ENCODE measurements around the gene TEX19.
"Not testable (repeated sequence)": the region's sequence is repeated elsewhere in the genome, so short reads cannot be mapped to it uniquely, and the experiment has no call there.

TEX19 gene

DNA sequence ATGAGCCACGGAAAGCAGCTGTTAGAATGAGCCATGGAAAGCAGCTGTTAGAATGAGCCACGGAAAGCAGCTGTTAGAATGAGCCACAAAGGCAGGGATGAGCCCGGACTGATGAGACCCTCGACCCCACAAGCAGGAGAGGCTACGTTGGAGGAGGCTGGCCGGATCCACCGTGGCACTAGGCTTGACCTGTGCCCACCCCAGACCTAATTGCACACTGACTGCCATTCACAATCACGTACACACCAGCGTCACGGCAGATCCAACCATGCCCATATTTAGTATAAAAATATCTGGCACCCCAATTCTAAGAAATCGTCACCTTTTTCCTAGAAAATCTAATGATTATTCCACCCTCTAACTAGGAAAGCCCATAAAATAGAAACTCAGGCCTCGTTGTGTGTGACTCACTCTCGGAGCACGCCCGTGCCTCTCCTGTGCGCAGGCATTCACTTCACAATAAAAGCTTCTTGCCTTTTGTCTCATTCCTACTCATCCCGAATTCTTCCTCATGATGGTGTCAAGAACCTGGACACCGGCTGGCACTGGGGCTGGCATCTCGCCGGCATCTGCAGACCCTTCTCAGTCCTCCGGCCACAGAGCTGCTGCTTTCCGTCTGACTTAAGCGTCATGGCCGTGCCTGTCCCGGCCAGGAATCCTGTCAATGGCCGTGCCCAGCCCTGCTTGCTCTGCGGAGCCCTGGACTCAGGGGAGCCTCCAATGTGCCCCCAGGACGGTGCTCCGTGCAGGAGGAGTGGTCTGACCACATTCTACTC lies 20.0 kb upstream of the TEX19 start:
- peak; percentile 60 for DNase-seq (ENCODE audit: low read depth)

DNA sequence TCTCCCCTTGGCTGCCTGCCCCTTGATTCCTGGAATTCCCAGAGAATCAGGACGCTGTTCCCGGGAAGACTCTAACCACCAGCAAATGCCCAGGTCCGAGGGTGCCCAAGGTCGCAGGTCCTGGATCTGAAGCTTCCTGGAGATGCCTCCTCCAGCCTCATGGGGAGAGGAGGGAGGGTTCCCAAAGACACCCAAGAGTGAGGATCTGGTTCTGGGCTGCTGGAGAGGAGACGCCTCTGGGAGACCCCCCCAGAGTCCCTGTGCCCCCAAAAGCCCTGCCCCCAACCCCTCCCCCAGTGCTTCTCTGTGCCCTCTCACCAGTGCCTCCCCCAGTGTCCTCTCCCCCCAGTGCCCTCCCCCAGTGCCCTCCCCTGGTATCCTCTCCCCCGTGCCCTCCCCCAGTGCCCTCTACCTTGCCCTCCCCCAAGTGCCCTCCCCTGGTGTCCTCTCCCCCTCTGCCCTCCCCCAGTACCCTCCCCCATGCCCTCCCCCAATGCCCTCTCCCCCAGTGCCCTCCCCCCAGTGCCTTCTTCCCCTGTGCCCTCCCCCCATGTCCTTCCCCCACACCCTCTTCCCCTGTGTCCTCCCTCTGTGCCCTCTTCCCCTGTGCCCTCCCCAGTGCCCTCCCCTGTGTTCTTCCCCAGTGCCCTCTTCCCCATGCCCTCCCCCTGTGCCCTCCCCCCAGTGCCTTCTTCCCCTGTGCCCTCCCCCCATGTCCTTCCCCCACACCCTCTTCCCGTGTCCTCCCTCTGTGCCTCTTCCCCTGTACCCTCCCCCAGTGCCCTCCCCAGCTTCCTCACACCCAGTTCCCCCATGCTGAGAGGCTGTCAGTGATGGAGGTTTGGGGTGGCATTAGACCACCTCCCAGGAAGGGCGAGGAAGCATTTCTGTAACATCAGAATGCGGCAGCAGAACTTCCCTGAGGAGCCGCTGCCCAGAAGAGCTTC lies 19.1 kb upstream of the TEX19 start:
- DNase-seq (ENCODE audit: low read depth) = no peak

GRCh38 chr17:82342361-82343079 lies 16.5 kb upstream of the TEX19 start:
- no peak for DNase-seq (ENCODE audit: low read depth)

DNA sequence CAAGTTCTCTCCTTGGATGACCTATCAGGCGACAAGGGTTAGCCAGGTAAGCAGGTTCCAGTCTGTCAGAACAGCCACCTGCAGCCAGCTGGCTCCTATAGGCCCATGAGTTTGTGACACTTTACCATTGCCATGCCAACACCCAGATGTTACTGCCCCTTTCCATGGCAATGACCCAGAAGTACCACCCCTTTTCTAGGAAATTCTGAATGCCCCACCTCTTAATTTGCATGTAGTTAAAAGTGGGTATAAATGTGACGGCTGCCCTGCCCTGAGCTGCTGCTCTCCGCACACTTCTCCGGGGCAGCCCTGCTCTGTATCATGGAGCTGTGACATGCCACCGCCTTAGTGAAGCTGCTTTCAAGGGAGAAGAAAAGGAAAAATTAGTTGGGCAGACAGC lies 15.5 kb upstream of the TEX19 start:
- no peak for DNase-seq (ENCODE audit: low read depth)

- no peak for DNase-seq (ENCODE audit: low read depth)
Measured at GRCh38 chr17:82344175-82344907, 14.7 kb upstream of the TEX19 start.

GRCh38 chr17:82345151-82345976 lies 13.7 kb upstream of the TEX19 start:
- no peak for DNase-seq (ENCODE audit: low read depth)

DNA sequence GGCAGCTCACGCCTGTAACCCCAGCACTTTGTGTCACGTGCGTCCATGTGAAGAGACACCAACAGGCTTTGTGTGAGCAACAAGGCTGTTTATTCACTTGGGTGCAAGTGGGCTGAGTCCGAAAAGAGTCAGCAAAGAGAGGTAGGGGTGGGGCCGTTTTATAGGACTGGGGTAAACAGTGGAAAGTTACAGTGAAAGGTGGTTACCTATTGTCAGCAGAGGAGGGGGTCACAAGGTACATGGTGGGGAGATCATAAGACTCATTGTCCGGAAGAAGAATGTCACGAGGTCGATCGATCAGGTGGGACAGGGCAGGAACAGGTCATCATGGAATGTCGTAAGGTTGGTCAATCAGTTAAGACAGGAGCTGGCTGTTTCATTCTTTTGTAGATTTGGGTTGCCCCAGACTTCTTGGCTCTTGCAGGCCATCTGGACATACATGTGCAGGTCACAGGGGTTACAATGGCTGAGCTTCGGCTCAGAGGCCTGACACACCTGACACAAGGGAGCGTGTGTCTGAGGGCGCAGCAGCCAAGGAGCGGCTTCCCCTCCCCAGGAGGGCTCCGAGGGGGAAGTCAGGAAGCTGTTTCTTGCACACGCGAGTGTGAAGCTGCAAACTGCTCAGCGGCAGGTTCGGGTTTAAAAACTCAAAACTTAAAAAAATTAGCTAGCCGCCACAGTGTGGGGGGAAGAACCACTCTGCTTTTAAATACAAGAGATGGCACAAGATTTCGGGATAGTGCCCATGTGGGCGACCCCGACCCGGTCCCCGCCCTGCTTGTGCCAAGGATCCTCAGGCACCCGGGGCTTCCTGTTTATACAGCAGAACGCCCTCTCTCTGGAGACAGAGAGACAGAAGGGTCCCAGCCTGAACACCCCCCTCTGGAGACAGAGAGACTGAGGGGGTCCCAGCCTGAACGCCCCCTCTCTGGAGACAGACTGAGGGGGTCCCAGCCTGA lies 12.4 kb upstream of the TEX19 start:
- no peak for DNase-seq (ENCODE audit: low read depth)

DNA sequence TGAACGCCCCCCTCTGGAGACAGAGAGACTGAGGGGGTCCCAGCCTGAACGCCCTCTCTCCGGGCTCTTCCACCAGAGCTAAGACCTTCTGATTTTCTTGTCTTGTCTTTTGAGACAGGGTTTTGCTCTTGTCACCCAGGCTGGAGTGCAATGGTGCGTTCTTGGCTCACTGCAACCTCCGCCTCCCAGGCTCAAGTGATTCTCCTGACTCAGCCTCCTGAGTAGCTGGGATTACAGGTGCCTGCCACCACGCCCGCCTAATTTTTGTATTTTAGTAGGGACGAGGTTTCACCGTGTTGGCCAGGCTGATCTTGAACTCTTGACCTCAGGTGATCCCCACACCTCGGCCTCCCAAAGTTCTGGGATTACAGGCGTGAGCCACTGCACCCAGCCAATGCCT lies 11.1 kb upstream of the TEX19 start:
- not testable (repeated sequence) for DNase-seq (ENCODE audit: low read depth)

DNA sequence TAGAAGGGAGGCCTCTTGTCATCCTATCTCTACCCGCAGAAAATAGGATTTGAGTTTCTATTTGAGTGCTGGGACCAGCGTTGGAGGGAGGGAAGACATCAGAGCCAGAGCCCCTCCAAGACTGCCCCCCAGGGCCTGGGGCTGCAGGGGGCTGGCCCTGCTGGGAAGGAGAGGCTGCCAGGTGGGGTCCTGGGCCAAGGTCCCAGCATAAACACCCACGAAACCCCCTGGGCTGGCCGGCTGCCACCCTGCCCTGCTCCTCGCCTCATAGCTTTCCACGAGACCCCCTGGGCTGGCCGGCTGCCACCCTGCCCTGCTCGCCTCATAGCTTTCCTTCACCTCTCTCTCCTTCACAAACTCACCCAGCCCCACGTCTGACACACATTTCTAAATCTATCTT lies 10.6 kb upstream of the TEX19 start:
- no peak for DNase-seq (ENCODE audit: low read depth)

DNA sequence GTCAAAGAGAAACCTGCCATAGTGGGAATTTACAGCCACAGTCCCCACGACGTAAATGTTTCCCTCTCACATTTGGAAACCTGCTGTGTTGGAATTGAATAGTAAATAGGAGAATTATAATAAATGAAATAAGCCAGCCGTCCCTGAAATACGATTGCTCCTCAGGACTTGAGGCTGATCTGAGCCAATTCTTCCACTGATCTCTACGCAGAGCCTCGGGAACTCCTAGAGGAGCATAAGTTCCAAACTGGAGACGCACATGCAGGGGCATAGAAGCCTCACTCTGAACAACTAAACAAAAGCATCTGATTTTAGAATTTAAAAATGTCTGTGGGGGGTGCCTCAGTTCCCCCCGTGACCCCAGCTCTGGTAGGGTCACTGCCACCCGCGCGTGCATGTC lies 10.2 kb upstream of the TEX19 start:
- no peak for DNase-seq (ENCODE audit: low read depth)

- peak; percentile 25 for DNase-seq (ENCODE audit: low read depth)
Measured at GRCh38 chr17:82349287-82349701, 9.8 kb upstream of the TEX19 start.

DNA sequence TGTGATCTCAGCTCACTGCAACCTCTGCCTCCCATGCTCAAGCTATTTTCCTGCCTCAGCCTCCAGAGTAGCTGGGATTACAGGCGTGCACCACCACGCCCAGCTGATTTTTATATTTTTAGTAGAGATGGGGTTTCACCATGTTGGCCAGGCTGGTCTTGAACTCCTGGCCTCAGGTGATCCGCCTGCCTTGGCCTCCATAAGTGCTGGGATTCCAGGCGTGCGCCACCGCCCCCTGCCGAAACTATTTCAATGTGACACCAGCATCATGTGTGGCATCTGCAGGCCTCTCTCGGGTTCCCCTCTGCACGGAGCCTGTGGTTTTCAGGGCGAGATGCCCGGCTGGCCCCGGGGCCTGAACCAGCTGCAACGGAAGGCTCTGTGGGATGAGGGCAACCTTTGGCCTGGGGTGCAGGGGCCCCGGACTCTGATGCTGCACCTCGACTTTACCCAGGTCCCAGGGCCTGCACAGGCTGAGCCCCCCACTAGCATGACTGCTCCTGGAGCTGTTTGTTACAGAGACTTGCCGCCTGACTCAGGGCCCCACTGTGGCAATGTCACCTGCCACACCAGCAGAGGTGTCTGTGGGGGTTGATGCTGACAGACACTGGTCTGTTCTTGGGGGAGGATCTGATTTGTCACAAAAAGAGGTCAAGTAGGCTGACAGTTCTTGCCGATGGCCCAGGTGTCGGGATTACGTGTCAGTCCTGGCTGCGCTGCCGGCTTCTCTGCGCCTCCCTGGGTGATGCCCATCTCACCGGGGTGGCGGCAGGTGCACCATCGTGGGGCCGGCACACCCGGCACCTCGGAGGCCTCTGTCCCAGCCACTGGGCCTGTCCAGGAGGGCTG lies 8.6 kb upstream of the TEX19 start:
- DNase-seq (ENCODE audit: low read depth) = no peak

- DNase-seq (ENCODE audit: low read depth) = no peak
Measured at GRCh38 chr17:82351254-82351712, 7.8 kb upstream of the TEX19 start.

DNA sequence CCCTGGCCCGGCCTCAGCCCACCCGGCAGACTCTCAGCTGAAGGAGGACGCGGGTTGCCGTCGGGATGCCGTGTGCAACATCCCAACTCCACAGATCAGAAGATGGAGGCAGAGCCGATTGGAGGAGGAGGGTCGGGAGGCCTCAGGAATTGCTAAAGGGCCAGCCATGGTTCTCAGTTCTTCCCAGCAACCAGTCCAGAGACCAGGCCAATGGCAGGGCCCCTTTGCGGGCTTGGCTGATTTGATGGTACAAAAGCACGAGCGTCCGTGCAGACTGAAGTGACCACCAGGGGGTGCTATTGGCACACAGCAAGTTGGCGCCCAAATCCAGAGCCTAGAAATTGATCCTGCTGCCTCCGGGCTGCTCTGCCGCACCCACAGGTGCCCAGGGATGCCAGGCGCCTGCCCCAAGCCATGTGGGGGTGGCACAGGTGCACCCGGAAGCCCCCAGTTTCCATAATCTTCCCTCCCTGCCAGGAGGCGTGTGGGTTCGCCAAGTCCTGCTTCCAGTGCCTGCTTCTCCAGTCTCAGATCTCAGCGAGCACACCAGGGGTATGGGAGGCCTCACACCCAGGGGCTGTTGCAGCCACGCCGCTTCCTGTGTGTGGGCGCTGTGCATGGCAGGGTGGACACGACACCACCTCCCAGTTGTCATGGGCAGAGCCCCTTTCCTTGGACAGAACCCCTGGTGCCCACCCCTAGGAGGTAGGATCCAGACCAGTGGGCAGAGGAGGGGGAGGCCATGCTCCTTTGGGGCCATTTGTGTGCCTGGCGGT lies 7.1 kb upstream of the TEX19 start:
- DNase-seq (ENCODE audit: low read depth) = peak; percentile 53

DNA sequence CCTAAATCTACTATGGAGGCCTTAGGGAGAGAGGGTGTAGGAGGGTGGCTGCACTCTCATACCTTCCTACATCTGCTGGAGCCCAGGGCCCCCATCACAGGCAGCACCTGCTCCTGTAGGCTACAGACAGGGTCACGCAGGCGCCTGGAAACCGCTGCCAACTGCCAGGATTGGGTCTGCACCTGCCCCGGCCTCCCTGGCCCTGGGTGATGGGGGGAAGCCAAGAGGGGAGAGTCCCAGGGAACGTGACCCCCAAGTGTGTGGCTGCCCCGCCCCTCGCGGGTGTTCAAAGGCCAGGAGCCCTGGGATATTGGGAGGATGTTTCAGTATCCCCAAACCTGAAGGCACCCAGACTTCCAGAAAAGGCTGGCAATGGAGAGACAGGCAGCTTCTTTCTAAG lies 5.6 kb upstream of the TEX19 start:
- DNase-seq (ENCODE audit: low read depth) = no peak

GRCh38 chr17:82354804-82355308 lies 4.2 kb upstream of the TEX19 start:
- no peak for DNase-seq (ENCODE audit: low read depth)

- DNase-seq (ENCODE audit: low read depth) = no peak
Measured at GRCh38 chr17:82355770-82356427, 3.1 kb upstream of the TEX19 start.

All from HS-5 (cell line).